Measurements from ENCODE around the gene GP1BB.
A peak's percentile ranks its signal among the peaks of the same experiment; 100 is the strongest.
"Not testable (repeated sequence)": the region's sequence is repeated elsewhere in the genome, so short reads cannot be mapped to it uniquely, and the experiment has no call there.

The GP1BB gene

DNA sequence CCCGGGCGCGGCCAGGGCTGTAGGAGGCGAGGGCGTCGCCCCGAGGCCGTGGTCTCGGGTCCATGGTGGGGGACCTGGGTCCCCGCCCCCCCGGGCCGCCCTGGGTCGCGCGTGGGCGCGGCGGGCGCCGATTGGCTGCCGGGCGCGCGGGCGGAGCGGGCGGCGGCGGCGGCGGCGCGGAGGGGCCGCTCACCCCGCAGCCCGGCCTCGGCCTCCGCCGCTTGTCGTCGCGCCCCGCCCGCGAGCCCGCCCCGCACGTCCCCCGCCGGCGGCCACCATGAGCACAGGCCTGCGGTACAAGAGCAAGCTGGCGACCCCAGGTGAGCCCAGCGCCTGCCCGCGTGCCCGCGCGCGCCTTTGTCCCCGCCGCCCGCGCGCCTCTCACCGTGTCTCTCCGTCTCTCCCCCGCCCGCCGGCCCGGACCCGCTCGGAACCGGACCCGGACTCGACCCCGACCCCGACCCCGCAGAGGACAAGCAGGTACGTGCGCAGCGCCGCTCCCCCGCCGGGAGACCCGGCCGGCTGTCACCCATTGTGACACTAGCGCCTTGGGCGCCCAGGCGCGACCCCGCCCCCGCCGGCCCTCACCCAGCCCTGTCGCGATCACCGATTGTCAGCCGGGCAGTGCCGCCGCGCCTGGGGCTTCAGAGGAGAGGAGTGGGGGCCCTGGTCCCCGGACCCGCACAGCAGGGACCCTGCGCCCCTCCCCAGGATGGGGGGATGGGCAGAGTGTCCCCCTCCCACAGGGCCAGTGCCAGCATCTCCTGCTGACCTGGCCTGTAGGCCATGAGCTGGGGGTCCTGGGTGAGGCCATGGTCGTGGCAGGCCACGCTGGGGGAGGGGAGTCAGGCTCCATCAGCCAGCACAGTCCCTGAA is 8.8 kb upstream of the GP1BB start, which contains the start of gene SEPTIN5:
Gene SEPTIN5 (plus strand): TSS at position 192 of the 876 bp plus-strand sequence. CDS start 86 bp downstream, at position 278.
- peak; percentile 54 for DNase-seq (ENCODE audit: low spot score)

DNA sequence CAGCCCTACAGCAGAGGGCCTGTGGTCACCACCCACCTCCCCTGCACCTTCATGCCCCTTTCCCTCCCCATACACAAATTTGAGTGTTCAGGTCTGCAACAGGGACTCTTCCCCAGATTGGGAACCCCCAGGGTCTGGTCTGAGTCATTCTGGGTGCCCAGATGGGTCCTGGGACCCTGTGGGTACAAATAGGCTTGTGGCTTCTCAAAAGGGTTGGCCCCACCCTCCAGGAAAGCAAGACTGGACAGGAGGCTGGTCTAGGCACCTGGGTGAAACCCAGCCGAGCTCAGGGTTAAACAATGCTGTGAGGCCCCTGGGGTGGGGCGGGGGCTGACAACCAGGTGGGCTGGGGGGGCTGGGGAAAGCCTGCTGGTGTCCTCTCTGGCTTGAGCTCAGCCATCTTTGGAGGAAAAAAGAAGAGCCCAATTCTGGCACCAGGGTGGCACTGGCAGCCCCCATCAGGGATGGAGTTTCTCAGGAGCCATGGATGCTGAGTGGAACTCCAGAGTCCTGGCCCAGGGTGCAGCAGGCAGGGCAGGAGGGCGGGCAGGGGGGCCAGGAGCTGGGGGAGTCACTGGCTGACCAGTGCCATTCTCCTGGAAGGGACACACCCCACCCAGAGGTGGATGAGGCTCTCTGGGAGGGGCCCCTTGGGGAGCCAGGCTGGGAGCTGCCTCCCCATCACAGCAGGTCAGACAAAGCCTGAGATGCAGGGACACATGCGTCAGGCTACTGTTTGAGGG is 8.0 kb upstream of the GP1BB start:
- no peak for DNase-seq (ENCODE audit: low spot score)

DNA sequence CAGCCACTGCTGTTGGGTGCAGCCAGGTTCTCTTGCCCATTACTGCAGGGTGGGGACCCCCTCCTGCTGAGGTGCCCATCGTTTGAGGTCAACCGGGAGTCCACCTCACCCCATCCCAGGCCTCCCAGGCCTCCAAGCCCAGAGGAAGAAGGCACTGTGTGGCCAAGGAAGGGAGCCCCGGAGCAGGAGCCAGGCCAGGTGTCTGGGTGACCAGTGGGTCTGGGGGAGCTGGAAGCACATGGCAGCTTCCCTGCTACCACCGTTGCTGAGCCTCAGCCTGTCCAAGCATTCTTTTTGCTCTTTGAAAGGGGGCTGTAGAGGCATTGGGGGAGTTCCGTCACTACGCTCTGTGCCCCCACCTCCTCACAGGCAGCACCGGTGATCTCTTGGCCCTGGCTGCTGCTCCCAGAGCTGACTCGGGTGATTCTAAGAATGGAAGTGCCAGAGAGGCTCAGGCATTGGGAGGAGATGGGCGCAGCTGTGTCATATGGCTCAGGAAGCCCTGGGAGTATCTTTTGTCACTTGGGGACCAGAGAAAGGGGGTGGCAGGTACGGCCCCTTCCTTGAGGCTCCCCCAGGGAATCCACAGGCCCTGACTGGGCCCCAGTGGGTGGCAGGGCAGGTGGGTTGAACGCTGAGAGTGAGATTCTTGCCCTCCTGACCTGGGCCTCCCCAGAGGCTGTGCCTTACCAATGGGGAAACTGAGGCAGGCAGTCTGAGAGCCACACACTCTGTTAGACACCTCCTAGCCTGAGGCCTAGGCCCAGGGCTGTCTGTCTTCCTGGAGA is 7.1 kb upstream of the GP1BB start:
- DNase-seq (ENCODE audit: low spot score) = no peak

DNA sequence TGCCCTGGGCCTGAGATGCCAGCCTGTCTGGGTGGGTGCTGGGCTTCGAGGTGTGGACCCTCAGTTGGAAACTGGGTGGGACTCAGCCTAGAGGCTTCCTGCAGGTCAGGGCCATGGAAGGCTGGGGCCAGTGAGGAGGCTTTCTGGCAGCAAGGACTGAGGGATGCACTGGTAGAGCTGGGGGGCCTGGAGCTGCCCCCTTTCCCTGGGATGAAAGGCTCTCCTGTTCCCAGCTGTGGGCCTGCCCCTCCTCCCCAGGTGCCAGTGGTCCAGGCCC is 6.6 kb upstream of the GP1BB start:
- DNase-seq (ENCODE audit: low spot score) = no peak

DNA sequence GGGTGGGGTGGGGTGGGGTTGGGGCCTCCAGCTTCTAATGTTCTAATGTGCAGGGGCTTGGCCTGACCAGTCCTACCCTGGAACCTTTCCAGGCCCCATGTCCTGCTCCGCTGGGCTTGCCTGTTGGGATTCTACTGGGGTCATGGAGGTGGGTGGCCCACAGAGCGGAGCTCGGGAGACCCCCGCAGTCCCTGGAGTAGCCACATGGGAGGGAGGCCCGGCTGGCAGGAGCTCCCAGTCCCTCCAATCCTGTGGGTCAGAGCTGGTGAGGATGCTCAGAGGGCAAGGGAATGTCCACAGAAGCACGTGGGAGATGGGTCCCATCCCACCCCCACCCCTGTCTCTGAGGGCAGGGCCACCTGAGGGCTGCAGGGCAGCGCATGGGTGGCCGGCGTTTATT is 6.2 kb upstream of the GP1BB start:
- DNase-seq (ENCODE audit: low spot score) = no peak

DNA sequence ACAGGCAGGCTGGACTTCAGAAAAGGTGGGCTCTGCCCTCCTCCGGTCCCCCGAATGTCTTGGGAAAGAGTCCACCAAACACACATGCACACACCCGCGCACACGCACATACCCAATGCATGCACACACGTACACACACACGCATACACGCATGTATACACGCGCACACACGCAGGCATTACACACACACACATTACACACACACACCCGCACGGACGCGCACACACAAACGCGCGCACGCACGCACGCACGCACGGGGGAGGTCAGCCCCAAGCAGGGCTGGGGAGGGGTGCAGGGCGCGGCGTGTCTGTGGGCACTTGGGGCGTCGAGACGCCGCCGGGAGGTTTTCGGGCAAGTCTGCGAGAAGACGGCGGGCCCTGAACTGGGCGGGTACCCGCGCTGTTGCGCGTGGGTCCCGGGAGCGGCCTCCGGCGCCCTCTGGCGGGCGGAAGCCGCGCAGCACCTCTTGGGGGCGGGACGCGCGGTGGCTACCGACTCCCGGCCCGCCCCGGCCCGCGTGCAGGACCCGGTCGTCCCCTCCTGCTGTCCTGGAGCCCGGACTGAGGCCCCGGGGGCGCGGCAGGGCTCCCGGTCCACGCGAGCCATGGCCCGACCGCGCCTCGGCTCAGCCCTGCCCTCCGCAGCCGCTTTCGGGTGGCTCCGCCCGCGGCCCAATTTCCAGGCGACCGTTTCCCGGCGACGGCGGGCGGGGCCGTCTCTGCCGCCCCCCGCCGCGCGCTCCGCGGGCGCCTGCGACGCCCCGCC is 5.5 kb upstream of the GP1BB start:
- peak; percentile 91 for DNase-seq (ENCODE audit: low spot score)

GRCh38 chr22:19718456-19719049 is 4.8 kb upstream of the GP1BB start:
- DNase-seq (ENCODE audit: low spot score) = no peak

DNA sequence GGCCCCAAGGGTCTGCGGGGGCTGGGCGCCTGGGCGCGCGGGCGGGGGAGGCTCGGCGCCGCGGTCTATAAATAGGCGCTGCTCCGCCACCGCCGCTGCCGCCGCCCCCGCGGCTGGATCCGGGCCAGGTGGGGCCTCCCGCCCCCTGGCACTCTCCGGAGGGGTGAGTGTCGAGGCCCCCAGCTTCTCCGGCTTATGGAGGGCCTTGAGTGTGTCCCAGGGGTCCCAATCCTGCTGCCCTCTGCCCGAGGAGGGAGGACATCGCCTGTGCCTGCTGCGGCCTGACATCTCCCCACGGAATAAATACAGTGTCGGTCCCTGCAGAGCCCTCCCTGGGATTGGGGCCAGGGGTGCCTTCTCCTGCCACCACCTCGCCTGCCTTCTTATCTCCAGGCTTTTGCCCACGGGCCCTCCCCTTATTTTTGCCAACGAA is 4.3 kb upstream of the GP1BB start:
- DNase-seq (ENCODE audit: low spot score) = no peak

DNA sequence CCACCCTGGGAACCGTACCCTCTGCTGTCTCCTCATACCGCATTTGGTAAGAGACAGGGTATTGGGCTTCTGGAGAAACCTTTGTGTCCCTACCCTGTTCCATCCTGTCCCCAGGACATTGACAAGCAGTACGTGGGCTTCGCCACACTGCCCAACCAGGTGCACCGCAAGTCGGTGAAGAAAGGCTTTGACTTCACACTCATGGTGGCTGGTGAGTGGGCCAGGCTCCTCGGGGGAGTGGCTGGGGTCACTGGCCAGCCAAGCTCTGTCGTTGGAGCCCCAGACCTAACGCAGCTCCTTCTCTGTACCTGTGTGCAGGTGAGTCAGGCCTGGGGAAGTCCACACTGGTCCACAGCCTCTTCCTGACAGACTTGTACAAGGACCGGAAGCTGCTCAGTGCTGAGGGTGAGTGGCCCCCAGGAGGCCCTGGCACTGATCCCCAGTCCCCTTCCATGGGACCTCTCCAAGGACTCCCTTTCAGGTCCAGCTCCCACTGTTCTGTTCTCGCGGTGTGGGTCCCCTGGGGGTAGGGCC is 3.8 kb upstream of the GP1BB start:
- DNase-seq (ENCODE audit: low spot score) = no peak

DNA sequence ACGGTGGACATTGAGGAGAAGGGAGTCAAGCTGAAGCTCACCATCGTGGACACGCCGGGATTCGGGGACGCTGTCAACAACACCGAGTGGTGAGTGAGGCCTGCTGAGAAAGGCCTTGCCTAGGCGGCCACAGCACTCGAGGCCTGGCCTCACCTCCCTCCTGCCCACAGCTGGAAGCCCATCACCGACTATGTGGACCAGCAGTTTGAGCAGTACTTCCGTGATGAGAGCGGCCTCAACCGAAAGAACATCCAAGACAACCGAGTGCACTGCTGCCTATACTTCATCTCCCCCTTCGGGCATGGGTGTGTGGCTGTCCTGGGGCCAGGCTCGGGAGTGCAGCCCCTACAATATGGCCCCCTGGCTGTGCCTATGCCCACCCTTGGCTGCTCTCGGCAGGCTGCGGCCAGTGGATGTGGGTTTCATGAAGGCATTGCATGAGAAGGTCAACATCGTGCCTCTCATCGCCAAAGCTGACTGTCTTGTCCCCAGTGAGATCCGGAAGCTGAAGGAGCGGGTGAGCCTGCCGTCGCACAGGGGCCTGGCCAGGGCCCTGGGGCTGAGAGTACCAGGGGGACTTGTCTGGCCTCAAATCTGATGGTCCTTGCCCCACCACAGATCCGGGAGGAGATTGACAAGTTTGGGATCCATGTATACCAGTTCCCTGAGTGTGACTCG is 3.0 kb upstream of the GP1BB start:
- DNase-seq (ENCODE audit: low spot score) = no peak

GRCh38 chr22:19720999-19721329 is 2.4 kb upstream of the GP1BB start:
- no peak for DNase-seq (ENCODE audit: low spot score)

GRCh38 chr22:19721330-19722177 is 1.8 kb upstream of the GP1BB start:
- no peak for DNase-seq (ENCODE audit: low spot score)

GRCh38 chr22:19722178-19722981 is 959 bp upstream of the GP1BB start:
- no peak for DNase-seq (ENCODE audit: low spot score)

DNA sequence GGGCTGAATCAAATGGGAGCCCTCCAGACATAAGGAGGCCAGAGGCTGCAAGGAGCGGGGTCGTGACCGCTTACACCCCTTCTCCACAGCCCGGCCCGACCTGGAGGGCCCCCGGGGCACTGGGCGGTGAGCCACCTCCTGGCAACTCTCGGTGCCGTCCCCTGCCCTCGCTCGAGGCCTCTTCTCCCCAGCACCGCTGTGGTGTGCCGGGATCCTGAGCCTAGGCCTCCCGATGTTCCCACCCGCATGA is 432 bp upstream of the GP1BB start:
- DNase-seq (ENCODE audit: low spot score) = no peak

DNA sequence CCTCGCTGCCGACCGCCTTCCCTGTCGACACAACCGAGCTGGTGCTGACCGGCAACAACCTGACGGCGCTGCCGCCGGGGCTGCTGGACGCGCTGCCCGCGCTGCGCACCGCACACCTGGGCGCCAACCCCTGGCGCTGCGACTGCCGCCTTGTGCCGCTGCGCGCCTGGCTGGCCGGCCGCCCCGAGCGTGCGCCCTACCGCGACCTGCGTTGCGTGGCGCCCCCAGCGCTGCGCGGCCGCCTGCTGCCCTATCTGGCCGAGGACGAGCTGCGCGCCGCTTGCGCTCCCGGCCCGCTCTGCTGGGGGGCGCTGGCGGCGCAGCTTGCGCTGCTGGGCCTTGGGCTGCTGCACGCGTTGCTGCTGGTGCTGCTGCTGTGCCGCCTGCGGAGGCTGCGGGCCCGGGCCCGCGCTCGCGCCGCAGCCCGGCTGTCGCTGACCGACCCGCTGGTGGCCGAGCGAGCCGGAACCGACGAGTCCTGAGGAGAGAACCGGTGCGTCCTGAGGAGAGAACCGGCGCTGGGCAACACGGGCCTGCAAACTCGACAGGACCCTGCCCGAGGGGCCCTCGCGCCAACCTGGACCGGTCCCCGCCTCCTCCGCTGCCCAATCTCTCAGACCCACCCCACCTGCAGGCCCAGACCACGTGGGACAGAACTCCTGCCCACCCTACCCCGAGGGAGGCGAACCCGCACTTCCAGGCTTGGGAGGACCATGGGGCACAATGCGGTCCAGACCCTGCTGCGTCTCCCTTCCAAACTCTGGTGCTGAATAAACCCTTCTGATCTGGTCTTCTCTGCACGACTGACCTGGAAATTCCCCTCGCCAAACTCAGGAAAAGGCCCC is 866 bp downstream of the GP1BB start:
- DNase-seq (ENCODE audit: low spot score) = peak; percentile 84

DNA sequence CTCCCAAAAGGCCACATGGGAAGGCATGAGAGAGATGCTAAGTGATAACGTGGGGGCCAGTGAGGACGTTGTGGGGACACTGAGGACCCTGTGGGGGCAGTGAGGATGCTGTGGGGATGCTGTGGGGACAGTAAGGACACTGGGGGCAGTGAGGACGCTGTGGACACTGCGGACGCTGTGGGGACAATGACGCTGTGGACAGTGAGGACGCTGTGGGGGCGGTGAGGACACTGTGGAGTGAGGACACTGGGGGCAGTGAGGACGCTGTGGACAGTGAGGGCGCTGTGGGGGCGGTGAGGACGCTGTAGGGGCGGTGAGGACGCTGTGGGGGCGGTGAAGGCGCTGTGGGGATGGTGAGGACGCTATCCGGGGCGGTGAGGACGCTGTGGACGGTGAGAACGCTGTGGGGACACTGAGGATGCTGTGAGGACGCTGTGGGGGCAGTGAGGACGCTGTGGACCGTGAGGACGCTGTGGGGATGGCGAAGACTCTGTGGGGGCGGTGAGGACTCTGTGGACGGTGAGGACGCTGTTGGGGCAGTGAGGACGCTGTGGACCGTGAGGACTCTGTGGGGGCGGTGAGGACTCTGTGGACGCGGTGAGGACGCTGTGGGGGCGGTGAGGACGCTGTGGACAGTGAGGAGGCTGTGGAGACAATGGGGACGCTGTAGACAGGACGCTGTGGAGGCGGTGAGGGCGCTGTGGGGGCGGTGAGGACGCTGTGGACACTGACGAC is 1.8 kb downstream of the GP1BB start:
- DNase-seq (ENCODE audit: low spot score) = no peak

GRCh38 chr22:19726064-19726788 is 2.9 kb downstream of the GP1BB start:
- DNase-seq (ENCODE audit: low spot score) = not testable (repeated sequence)

Data from iPS-NIHi11 (cell line).